Measurements from ENCODE around the gene LIMK1.

Gene LIMK1

DNA sequence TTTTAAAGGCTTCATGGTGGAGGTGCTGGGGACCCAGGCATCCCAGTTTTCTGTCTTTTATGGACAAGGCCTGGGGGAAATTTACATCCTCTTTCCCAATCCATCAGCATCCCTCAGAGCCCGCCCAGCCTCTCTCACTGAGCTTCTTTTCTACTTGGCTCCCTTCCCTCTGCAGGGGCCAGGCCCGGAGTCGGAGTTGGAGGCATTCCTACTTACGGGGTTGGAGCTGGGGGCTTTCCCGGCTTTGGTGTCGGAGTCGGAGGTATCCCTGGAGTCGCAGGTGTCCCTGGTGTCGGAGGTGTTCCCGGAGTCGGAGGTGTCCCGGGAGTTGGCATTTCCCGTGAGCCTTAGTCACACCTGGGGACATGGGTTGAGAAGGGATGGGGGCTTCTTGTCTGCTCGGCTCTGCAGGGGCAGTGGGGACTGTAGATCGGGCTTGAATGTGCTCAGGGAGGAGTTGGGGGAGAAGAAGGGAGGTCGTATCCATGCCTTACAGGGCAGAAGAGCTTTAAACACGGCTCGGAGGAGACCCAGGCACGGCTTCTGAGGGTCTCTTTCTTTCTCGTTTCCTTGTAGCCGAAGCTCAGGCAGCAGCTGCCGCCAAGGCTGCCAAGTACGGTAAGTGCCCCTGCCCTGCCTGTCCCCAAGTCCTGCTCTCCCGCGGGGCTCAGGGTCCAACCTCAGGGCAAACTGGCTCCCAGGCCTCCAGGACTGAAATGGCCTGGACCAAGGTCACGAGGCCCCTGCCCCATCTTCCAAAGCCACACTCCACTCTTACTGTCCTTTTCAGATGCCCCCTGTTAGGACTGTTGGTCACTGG is 27.3 kb upstream of the LIMK1 start:
- no peak for DNase-seq (ENCODE audit: low spot score)

DNA sequence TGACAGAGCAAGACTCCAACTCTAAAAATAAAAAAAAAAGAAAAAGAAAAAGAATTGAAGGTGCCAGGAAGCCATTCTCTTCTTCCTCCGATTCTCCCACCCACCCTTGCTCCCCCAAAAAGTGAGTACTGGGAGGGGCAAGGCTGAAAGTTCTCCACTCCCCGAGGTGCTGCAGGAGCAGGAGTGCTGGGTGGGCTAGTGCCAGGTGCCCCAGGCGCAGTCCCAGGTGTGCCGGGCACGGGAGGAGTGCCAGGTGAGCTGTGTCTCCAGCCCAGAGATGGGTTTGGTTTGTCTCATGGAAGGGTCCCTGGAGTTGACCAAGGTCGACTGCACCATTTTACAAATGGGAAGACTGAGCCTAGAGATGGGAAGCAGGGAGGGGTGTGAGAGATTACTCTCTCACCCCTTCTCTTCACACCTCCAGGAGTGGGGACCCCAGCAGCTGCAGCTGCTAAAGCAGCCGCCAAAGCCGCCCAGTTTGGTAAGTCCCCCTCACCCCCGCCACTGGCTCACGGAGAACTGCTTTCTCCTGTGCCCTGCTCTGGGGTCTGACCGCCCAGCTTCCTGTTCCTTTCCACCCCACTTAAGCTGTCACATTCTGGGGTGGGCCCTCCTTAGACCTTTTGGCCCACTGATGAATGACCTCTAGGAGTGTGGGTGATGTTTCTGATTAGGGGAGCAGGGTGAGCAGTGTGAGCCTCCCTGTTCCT is 26.2 kb upstream of the LIMK1 start:
- no peak for DNase-seq (ENCODE audit: low spot score)

DNA sequence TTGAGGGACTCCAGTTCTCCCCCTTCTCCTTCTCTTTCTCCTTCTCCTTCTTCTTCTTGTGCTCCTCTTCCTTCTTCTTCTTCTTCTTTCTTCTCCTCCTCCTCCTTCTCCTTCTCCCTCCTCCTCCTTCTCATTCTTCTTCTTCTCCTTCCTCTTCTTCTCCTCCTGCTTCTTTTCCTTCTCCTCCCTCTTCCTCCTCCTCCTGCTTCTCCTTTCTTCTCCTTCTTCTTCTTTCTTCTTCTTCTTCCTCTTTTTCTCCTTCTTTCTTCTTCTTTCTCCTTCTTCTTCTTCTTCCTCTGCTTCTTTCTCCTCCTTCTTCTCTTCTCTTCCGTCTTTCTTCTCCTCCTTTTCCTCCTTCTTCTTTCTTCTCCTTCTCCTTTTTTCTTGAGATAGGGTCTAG is 25.6 kb upstream of the LIMK1 start:
- DNase-seq (ENCODE audit: low spot score) = no peak

DNA sequence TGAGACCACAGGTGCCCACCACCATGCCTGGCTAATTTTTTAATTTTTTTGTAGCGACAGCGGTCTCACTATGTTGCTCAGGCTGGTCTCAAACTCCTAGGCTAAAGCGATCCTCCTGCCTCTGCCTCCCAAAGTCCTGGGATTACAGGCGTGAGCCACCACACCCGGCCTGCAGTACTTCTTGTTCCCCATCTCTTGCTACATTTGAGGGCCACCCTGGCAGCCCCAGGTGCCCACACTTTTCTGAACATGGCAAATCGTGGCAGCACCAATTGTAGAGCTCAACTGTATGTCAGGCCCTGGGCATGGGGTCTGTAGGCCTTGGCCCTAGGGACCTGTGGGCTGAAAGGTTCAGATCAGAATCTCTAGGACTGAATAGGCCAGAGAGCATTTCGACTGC is 25.1 kb upstream of the LIMK1 start:
- DNase-seq (ENCODE audit: low spot score) = no peak

DNA sequence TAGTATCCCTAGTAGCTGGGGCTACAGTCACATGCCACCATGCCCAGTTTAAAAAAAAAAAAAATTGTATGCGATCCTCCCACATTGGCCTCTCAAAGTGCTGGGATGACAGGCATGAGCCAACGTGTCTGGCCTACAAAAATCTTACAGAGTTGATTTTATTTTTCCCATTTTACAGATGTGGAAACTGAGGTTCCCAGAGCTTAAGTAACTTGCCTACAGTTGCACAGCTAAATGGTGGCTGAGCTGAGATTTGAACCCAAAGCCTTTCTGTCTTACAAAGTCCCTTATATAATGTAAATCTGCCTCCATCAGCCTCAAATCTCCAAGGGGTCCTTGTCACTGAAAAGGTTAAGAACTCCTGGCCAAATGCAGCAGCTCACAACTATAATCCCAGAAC is 24.6 kb upstream of the LIMK1 start:
- no peak for DNase-seq (ENCODE audit: low spot score)

DNA sequence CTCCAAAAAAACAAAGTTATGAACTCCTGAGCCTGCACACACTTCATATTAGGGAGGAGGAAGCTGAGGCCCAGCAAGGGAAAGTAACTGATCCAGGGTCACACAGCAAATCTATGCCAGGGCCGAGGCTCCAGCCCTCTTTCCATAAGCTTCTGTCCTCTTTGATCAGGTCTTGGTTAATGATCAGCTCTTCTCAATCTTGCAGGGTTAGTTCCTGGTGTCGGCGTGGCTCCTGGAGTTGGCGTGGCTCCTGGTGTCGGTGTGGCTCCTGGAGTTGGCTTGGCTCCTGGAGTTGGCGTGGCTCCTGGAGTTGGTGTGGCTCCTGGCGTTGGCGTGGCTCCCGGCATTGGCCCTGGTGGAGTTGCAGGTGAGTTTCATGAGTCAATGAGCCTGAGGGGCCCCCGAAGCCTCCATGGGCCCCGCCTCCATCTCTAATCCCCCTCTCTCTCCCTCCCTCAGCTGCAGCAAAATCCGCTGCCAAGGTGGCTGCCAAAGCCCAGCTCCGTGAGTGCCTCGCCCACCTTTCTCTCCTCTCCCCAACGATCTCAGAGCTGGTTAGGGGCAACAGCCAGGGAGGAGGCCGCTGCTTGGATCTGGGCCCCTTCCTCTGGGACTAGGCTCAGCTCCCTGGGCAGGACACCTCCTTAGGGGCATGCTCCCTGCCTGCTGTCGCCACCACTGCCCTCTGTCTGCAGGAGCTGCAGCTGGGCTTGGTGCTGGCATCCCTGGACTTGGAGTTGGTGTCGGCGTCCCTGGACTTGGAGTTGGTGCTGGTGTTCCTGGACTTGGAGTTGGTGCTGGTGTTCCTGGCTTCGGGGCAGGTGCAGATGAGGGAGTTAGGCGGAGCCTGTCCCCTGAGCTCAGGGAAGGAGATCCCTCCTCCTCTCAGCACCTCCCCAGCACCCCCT is 23.7 kb upstream of the LIMK1 start:
- DNase-seq (ENCODE audit: low spot score) = no peak

DNA sequence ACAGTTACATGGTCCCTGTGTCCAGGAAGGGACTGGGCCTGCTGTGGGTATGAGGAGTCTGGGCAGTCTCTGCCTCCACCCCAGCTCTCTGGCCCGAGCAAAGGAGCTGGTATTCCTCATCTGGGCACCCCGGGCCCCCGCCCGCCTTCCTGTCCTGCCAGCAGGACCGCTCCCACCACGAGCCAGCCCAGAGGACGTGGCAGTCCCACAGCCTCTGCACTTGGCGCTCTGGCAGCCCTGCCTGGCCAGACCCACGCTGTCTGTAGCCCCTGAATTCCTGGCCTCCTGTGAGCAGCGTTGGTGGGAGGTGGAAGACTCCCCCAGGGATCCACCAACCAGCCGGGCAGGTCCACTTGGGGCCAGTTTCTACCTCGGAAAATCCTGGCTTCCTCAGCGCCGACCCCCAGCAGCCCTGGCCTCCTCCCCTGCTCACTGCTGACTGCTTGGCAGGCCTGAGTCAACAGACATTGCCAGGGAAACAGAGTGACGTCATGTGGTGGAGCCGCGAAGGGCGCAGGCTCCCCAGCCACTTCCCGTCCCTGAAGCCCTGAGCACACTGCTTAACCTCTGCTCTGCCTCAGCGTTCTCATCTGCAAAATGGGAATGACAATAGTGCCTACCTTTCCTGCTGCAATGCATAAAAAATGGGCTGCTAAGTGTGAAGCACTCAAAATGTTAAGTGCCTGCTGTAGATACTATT is 21.6 kb upstream of the LIMK1 start:
- peak; percentile 69 for DNase-seq (ENCODE audit: low spot score)

DNA sequence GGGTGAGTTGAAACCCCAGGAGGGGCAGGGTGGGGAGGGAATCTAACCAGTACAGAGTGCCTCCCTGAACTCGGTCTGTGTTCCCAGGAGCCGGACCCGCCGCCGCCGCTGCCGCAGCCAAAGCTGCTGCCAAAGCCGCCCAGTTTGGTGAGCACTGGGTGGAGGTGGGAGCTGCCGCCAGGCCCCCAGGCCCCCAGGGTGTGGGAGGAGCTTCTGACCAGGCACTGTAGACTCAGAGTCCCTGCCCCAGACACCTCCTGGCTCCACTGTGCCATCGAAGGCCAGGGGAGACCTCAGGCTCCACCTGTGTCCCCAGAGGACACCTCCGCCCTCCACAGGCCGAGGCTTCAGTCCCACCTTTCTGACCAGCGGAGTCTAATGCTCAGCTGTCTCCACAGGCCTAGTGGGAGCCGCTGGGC is 20.4 kb upstream of the LIMK1 start:
- no peak for DNase-seq (ENCODE audit: low spot score)

DNA sequence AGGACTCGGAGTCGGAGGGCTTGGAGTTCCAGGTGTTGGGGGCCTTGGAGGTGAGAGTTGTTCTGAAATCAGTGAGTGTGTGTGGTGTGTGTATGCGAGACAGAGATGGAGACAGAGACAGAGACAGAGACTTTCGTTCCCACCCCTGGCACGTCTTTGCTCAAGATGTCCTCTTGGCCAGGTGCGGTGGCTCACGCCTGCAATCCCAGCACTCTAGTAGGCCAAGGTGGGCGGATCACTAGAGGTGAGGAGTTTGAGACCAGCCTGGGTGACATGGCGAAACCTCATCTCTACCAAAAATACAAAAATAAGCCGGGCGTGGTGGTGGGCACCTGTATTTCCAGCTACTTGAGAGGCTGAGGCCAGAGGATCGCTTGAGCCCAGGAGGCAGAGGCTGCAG is 20.0 kb upstream of the LIMK1 start:
- no peak for DNase-seq (ENCODE audit: low spot score)

DNA sequence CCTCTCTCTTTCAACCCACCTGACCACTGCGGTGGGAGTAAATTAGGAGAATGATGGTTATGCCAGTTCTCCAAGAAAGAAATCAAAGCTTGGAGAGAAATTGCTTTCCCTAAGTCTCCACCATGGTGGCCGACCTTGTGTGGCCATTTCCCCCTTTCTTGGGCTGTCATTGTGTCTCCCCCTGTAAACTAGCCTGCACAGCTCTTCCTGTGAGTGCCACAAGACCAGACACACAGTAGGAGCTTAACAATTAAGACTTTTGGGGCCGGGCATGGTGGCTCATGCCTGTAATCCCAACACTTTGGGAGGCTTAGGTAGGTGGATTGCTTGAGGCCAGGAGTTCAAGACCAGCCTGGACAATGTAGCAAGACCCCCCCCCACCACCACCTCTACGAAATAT is 18.9 kb upstream of the LIMK1 start:
- DNase-seq (ENCODE audit: low spot score) = no peak

DNA sequence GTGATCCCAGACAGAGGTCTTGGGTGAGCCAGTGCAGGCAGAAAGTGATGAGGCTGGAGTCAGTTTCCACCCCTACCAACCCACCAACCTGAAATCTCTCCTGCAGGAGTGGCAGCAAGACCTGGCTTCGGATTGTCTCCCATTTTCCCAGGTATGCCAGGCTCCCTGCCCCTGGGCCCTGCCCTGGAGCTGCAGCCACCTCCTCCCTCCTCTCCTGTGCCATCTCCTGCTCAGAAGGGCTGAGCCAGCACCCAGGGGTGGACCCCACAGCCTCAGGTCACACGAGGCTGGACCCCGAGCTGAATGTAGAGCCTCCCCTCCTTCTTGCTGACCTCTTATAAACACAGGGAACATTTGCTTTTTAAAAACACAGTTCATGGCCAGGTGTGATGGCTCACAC is 17.0 kb upstream of the LIMK1 start:
- no peak for DNase-seq (ENCODE audit: low spot score)

DNA sequence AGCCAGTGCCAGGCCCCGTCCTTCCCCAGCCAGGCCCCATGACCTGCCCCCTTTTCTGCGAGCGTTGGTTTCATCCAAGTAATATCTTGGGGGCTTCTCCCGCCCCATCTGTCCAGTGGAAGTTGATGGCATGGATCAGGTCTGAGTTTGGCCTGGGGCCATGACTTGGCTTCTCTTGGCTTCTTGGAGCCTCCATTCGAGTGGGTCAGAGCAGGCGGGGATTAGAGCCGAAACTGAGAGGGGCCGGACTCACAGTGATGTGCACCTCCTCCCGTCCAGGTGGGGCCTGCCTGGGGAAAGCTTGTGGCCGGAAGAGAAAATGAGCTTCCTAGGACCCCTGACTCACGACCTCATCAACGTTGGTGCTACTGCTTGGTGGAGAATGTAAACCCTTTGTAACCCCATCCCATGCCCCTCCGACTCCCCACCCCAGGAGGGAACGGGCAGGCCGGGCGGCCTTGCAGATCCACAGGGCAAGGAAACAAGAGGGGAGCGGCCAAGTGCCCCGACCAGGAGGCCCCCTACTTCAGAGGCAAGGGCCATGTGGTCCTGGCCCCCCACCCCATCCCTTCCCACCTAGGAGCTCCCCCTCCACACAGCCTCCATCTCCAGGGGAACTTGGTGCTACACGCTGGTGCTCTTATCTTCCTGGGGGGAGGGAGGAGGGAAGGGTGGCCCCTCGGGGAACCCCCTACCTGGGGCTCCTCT is 15.1 kb upstream of the LIMK1 start:
- DNase-seq (ENCODE audit: low spot score) = no peak

DNA sequence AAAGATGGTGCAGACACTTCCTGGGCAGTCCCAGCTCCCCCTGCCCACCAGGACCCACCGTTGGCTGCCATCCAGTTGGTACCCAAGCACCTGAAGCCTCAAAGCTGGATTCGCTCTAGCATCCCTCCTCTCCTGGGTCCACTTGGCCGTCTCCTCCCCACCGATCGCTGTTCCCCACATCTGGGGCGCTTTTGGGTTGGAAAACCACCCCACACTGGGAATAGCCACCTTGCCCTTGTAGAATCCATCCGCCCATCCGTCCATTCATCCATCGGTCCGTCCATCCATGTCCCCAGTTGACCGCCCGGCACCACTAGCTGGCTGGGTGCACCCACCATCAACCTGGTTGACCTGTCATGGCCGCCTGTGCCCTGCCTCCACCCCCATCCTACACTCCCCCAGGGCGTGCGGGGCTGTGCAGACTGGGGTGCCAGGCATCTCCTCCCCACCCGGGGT is 14.5 kb upstream of the LIMK1 start:
- DNase-seq (ENCODE audit: low spot score) = no peak

DNA sequence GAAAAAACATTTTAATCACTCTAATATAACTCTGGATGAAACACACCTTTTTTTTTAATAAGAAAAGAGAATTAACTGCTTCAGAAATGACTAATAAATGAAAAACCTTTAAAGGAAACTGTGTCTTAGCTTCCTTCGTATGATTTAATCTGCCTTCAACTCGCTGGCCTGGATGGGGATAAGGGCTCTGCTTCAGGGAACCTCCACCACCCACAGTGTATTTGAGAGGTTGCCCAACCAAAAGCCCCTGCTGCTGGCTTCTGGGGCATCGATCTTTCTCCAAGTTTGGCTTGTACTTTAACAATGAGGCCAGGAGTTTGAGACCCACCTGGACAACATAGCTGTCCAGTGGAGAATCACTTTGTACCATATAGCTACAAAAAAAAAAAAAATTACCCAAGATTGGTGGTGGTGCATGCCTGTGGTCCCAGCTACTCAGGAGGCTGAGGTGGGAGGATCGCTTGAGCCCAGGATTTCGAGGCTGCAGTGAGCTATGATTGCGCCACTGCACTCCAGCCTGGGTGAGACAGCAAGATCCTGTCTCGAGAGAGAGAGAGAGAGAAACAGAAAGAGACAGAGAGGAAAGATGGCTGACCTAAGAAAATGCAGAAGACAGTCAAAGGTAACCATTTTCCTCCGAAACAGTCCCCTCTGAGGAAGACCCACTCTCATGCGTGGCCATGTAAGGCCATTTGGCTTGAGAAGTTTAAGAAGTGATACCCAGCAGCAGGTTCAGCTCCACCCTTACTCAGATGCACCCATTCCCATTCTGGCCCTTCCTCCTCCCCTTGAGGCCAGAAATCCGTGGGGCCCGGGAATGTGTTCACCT is 13.6 kb upstream of the LIMK1 start:
- DNase-seq (ENCODE audit: low spot score) = no peak

DNA sequence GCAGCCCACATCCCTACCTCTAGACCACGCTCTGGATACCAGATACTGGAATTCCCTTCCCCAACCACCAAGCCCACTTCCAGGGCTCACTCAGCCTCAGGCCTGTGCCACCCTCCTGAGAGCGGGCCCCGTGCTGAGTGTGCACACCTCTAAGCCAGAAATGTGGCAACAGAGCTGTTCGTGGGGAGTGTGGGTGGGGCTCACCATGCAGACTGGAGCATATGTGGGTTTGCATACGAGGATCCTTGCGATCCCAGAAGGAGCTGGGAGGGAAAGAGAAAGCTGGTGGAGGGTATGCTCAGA is 13.0 kb upstream of the LIMK1 start:
- no peak for DNase-seq (ENCODE audit: low spot score)

DNA sequence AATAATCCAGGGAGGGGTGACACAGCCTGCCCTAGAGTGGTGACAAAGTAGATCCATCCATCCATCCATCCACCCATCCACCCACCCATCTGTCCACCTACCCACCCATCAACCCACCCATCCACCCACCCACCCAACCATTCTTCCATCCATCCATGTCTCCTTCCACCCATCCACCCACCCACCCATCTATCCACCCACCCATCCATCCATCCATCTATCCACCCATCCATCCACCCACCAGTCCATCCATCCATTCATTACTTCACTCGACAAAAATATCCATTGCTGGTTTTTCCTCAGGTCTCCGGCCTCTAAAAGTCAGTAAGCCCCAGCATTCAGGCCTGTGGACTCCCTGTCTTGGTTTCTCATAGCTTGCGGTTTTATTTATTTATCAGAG is 12.5 kb upstream of the LIMK1 start:
- DNase-seq (ENCODE audit: low spot score) = no peak

DNA sequence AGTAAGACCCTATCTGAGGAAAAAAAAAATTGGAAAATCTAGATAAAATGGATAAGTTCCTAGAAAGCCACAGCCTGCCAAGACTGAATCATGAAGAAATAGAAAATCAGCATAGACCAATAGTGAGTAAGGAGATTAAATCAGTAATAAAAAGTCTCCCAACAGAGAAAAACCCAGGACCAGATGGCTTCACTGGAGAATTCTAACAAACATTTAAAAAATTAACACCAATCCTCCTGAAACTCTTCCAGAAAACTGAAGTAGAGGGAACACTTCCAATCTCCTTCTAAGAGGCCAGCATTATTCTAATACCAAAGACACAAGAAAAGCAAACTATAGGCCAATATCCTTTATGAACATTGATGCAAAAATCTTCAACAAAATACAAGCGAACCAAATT is 8.8 kb upstream of the LIMK1 start:
- DNase-seq (ENCODE audit: low spot score) = no peak

DNA sequence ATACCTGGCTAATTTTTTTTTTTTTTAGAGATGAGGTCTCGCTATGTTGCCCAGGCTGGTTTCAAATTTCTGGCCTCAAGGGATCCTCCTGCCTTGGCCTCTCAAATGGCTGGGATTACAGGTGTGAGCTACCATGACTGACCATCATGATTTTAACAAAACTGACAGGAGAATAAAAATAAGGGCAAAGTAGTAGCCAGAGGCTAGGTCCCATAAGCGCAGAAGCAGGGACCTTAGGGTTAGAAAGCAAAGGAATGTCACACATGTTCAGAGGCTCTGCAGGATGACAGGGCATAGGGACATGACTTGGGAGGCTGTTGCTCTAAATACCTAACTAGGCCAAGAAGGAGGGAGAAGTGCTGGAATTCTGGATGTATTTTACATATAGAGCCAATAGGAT is 5.1 kb upstream of the LIMK1 start:
- DNase-seq (ENCODE audit: low spot score) = no peak

DNA sequence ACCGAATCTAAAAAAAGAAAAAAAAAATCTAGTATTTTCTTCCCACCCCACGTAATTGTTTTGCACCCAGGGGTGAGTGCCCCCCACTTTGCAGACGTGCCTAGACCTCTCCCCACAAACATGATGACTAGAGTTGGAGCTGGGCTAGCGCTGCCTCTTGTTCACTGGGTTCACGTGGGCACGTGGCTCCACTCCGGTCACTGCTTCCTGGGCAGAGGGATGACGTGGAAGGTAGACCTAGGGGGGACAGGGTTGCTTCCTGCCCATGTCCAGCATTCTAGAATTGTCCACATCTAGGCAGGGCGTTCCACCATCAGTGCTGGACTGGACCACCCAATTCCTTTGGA is 861 bp upstream of the LIMK1 start:
- no peak for DNase-seq (ENCODE audit: low spot score)

DNA sequence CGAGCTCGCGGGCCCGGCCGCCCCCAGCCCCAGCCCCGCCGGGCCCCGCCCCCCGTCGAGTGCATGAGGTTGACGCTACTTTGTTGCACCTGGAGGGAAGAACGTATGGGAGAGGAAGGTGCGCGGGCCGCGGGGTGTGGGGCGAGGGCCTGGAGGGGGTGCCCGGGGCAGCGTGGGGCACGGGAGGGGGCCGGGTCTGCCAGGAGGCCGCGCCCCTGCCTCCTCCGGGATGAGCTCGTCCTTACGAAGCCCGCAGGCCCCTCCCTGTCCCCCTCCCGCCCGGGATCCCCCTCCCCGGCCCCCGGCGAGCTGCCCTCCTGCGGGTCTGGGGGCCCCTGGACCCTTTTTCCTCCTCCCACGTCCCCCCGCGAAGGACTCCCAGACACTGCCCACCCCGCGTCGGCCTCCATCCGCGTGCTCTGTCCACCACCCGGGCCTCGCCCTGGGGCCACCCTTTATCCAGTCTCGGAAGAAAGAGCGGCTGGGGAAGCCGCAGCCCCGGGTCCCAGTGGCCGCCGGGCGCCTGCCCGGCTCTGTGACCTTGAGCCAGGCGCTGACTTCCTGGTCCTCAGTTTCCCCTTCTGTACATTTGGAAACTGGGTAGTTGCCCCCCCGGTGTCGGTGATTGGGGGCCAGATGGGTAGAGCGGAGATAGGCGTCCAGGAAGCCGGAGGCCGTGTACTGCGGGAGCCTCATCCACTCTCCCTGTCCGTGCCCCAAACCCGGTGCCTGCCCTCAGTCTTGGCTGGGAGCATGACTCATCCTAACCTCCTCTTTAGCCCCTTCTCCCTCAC is 521 bp downstream of the LIMK1 start:
- no peak for DNase-seq (ENCODE audit: low spot score)

Data from CD4-positive, alpha-beta T cell treated with Interleukin-6 at 100 ng/mL for 8 hours (primary cell).